Inflammatory macrophage treated with lipopolysaccharide for 4 hours (primary cell): ENCODE data around the gene SBDS.
"Not testable (repeated sequence)": the region's sequence is repeated elsewhere in the genome, so short reads cannot be mapped to it uniquely, and the experiment has no call there.

Experiments
- DNase-seq: peaks from one replicate; pipeline ENCODE4 v3.0.0-alpha.2; 2020

The SBDS gene

DNA sequence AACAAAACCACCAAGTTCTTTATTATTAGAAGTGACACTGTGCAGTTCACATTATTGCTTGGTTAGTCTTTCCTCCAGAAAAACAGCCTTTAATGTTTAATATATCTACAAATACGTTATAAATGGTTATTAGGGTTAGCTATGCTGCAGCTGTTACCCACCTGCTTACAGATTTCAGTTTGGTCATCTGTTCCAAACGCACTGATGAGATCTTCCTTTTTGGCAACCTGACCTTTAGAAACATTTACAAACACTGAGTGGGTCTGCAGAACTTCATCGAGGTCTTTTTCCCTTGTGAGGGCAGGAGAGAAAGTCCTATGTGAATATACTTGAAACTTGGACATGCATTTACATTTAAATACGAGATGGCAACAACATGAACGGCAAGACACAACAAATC lies 1.3 kb downstream of the SBDS start:
- DNase-seq, result not testable (repeated sequence)

DNA sequence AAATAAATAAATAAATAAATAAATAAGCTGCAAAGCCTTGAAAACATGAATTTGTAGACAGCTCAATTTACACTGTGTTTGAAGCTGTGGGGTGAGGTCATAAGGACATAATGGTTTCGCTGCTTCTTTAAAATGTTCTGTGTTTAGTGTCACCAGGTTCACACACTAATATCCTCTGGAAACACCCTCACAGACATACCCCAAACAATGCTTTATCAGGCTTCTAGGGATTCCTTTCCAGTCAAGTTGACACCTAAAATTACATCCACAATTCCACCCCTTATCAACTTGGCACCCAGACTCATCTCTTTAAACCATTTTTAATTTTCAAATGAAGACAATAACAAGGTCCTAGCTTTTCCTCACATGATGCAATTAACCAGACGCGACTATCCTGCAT lies 5.8 kb downstream of the SBDS start:
- not testable (repeated sequence) for DNase-seq

GRCh38 chr7:66980336-66980735 lies 15.1 kb downstream of the SBDS start:
- not testable (repeated sequence) for DNase-seq

- not testable (repeated sequence) for DNase-seq
Measured at GRCh38 chr7:66979013-66979412, 16.4 kb downstream of the SBDS start.

DNA sequence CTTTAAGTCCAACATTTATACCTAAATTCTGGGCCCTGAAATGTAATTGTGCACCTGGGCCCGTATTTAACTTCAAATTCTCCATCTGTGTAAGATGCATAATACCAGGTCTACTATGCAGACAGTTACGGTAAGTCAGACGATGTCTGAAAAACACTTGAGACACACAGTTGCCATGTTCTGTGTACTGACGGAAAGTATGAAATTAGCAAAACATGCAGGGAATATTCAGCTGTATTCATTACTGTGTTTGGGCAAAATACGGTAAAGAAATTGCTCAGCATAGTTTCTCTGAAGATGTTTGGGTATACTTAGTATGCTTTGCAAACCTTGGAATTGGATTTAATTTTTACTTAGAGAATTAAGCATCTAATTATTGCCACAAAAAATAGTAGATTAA lies 17.1 kb downstream of the SBDS start:
- not testable (repeated sequence) for DNase-seq

- no peak for DNase-seq
Measured at GRCh38 chr7:66974986-66975590, 20.3 kb downstream of the SBDS start.

- no peak for DNase-seq
Measured at GRCh38 chr7:66970310-66970709, 25.1 kb downstream of the SBDS start.

- DNase-seq, result not testable (repeated sequence)
Measured at GRCh38 chr7:66969001-66969400, 26.4 kb downstream of the SBDS start.

GRCh38 chr7:66967029-66967428 lies 28.4 kb downstream of the SBDS start:
- DNase-seq, result no peak

DNA sequence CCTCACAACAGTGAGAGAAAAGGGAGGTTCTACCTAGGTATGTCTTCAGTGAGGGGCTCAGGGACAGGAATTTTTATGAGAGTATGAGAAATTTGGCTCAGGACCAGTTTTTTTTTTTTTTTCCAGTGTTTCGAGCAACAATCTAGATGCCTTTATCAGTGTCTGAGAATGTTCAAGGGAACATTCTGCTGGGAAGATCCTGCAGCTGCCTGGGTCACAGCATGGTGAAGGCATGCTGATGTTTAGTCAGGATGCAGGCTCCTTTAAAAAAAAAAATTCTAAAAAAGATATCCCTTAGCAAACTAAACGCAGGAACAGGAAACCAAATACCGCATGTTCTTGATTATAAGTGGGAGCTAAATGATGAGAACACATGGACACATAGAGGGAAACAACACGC lies 31.0 kb downstream of the SBDS start:
- DNase-seq, result no peak

DNA sequence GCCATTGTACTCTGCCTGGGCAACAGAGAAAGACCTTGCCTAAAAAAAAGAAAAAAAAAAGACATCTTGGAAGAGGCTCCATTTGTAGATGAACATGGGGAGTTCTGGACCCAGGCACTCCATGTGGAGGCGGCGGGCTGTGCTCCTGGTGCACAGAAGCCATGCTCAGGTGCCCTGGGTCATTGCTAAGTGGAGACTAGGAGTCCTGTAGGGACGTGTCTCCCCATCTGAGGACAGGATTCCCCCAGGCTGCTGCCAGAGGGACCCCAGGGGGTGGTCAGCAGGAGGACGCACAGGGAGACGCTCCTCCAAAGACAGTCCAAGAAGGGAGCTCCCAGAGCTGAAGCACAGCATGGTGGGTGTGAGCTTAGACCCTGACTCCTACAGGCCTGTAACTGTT lies 34.3 kb downstream of the SBDS start:
- no peak for DNase-seq

DNA sequence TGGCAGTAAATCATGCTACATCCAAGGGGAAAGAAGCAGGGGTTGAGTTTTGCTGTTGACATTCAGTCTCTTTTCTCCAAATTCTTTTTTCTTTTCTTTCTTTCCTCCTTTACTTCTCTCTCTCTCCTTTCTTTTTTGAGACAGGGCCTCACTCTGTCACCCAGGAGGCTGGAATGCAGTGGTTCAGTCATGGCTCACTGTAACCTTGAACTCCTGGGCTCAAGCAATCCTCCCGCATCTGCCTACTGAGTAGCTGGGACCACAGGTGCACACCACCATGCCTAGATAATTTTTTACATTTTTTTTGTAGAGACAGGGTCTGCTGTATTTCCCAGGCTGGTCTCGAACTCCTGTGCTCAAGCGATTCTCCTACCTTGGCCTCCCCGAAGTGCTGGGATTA lies 35.2 kb downstream of the SBDS start:
- DNase-seq, result no peak

DNA sequence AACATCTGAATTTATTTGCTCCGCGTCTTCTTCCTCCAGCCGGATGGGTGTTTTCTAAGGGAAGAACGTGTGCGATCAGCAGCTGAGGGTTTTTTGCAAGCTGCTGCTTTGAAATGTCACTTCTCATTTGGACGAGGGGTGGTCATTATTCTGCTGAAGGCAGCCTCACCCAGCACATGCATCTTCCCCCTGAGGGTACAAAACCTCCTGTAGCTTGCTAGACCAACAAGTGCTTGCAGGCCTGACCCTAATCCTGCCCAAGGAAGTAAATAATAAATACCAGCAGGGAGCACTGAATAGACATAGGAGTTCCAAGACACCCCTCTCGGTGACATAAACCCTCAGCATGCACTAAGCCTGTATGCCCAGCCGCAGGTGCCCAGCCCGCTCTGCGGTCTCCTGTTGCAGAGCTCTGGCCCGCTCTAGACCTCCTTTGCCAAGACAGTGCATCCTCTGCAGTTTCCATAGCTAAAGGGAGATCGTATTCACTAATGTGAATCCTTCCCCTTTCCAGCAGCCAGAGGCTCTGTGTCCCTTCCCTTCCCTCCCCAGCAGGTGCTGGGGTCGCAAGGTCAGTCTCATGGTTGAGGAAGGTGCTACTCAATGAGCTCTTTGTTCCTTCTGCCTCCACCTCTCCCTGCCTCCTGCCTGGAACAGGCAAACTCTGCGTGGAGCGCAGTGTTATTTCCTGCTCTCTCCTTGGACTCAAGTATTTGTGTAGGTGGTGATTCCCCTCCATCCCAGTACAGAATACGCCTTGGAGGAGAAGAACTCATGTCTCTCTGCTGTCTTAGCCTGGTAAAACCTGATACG lies 36.6 kb downstream of the SBDS start:
- no peak for DNase-seq

DNA sequence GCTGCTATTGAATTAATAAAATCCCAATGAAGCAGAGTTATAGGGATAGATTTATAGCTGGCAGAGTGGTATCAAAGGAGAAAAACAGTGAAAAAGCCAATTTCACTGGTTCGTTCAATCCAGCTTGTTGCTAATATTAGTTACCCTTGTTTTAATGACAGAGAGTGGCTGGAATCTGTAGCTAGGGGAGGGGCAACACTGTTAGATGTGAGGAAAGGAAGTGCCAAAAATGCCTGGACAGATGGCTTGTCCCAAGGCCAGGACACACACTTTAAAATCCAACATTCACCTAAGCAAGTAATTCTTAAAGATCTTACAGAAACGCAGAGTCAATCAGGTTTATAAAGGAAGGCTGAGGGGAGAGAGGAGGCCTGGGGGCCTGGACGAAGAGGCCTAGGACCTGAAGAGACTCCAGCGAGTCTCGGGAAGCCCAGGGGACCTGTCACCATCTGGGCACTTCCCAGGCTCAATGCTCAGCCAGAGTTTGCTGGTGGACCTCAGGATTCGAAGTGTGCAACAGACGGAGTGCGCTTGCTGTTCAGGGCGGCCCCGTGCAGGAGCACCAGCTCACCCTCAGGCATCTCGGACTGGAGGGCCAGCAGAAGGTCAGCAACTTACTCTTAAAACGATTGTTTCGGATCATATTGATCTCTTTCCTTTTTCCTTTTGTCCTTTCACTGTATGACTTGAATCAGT lies 37.6 kb downstream of the SBDS start:
- DNase-seq, result no peak

GRCh38 chr7:66953044-66953427 lies 42.4 kb downstream of the SBDS start:
- DNase-seq, result no peak

DNA sequence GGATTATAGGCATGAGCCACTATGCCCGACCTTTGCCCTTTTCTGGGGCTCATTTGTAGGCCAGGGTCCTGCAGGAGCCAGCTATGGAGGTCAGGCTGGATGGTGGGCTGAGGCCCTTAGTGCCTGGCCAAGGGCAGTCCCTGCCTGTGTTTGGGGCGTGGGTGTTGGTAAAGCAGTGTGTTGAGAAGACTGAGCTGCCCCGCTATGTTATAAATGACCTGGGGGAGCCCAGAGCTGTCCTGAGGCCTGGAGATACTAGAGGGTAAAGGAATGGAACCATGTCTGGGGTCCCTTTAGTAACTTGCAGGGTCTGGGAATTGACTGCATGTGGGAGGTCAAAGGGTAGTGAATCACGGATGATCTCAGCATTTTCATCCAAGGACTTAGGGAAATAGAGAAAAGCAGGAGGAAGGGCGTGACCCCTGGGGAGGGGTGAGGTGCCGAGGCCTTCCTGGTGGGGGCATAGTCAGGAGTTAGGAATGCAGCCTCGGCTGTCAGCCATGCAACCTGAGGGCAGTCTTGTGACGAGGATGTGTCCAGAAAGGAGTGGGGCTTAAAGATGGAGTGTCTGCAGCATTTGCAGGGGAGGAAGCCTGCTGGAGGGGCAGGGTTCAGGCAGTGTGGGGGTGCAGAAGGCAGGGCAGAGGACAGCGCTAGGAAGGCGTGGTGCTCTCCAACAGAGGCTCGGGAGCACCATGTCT lies 42.9 kb downstream of the SBDS start:
- no peak for DNase-seq

DNA sequence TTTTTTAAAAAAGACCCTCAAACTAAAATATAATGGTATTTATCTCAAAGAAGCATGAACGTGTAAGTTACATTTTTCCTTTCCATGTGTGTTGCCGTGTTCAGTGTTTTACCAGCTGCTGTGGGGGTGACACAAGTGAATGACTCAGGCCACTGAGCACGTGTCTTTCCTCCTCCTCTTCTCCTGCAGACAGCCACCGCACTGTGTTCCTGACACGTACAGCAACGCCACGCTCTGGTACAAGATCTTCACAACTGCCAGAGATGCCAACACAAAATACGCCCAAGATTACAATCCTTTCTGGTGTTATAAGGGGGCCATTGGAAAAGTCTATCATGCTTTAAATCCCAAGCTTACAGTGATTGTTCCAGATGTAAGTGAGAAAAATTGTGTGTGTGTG lies 44.6 kb downstream of the SBDS start:
- no peak for DNase-seq

DNA sequence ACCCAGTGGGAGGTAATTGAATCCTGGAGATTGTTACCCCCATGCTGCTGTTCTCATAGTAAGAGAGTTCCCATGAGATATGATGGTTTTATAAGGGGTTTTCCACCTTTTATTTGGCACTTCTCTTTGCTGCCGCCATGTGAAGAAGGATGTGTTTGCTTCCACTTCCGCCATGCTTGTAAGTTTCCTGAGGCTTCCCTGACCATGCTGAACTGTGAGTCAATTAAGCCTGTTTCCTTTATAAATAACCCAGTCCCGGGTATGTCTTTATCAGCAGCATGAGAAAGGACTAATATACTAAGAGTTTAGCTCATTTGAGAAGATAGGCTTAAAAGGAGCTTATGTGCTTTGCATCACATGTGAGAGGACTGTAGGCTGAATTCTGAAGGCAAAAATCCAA lies 45.1 kb downstream of the SBDS start:
- DNase-seq, result no peak

DNA sequence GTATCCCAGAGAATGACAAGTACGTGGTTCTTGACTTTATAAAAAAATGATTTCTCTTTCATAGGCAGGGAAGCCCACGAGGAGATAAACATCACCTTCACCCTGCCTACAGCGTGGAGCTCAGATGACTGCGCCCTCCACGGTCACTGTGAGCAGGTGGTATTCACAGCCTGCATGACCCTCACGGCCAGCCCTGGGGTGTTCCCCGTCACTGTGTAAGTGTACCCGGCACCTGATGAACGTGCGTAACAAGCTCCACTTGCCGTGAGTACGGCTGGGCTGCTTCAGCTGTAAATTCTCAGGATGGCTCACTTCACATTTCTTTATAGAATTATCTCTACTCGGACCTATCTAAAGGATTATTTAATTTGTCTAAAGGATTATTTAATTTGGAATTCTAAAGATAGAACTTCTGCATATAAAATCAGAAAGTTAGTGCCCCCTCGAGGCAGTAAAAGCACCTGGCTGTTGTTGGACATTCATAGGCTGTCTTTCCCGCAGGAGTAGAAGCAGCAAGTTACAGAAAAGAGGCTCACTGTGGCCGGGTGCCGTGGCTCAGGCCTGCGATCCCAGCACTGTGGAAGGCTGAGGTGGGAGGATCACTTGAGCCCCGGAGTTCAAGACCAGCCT lies 46.8 kb downstream of the SBDS start:
- no peak for DNase-seq

GRCh38 chr7:66946545-66946944 lies 48.8 kb downstream of the SBDS start:
- DNase-seq, result no peak

DNA sequence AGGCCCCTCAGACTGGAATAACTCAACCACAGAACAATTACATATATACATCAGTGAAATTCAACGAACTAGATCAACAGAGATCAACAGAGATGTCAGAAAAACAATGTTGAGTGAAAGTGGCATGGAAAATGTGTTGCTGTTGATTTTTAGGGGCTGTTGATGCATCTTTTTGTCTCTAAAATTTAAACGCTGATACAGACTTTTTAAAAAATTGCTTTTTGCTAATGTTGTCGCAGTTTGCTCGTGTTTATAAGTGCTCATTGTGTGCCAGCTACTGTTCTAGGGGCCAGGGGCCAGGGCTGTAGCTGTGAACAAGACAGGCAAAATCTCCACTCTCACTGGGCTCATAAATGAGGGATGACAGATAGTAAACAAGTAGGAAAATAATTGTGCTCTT lies 56.1 kb downstream of the SBDS start:
- DNase-seq, result no peak

DNA sequence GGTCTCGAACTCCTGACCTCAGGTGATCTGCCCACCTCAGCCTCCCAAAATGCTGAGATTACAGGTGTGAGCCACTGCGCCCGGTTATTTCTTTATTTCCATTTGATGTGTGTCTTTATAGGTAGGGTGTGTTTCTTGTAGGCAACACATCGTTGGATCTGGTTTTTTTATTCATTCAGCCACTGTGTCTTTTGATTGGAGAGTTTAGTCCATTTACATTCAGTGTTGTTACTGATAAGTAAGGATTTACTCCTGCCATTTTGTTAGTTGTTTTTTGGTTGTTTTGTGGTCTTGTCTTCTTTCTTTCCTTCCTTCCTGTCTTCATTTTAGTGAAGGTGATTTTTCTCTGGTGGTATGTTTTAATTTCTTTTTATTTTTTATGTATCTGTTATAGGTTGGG lies 57.4 kb downstream of the SBDS start:
- DNase-seq, result no peak
